Endothelial cell of umbilical vein (primary cell): Measurements from ENCODE around the gene PTPRD.

Source experiments
- CTCF ChIP-seq, 2 donors: IDR thresholded peaks; 1 replicate in 1 of 2; 2 replicates in 1 of 2; pipeline ENCODE4 v1.5.1; 2011; ENCODE audit warnings: low read length in 2 of 2, mild to moderate bottlenecking in 2 of 2, moderate library complexity in 2 of 2, control low read depth in 1 of 2, inconsistent platforms in 1 of 2, low read depth in 1 of 2; ENCODE audit not compliant: insufficient read depth in 1 of 2; ENCODE audit errors: extremely low read depth in 1 of 2
- JUN ChIP-seq: IDR thresholded peaks from 2 replicates; pipeline ENCODE4 v1.6.1; 2011; ENCODE audit warnings: borderline replicate concordance, low read depth; ENCODE audit not compliant: insufficient read length, insufficient read depth

DNA sequence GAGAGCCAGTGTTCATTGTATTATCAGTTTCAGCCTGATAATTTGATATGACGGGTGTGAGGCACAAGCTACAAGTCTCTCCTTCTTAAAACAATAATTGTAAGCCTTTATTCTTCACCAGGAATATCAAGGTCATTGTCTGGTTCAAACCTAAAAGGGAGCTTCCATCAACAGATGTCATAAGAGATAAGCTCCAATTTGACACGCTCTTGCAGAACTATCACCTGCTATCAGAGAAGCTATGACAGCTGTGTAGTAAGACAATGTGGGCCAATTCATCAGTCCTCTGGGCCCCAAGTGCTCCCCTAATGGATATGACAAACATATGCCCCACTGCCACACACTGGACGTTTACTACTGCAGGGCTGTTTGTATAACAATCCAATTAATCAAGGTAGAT, 1803.1 kb downstream of the PTPRD start:
- TF ChIP-seq JUN: no peak
- no peak for TF ChIP-seq CTCF (IDR thresholded peaks at IDR 0.05; ENCODE audit: extremely low read depth in 1 of 2, insufficient read depth in 1 of 2, low read depth in 1 of 2, low read length in 2 of 2)
